SK-N-SH treated with all-trans-retinoic acid at 6 μM for 48 hours (cell line): ENCODE data around the gene THRB.

Experiments used
- ARNTL ChIP-seq: fragments of 450-650 bp; formaldehyde crosslinking; IDR thresholded peaks from 2 replicates; pipeline ENCODE4 v1.5.0; 2020; ENCODE audit warnings: low read depth, mild to moderate bottlenecking, moderate library complexity, borderline replicate concordance
- BACH2 ChIP-seq: fragments of 250-450 bp; sonication (Bioruptor Pico); IDR thresholded peaks from 2 replicates; pipeline ENCODE4 v1.9.0; 2021; ENCODE audit warnings: mild to moderate bottlenecking, borderline replicate concordance
- ESRRG ChIP-seq: fragments of 250-450 bp; sonication (Bioruptor Pico); IDR thresholded peaks from 2 replicates; pipeline ENCODE4 v1.6.1; 2021; ENCODE audit warnings: mild to moderate bottlenecking
- ISL1 ChIP-seq: fragments of 250-450 bp; sonication (Bioruptor Pico); IDR thresholded peaks from 2 replicates; pipeline ENCODE4 v2.1.2; 2022; ENCODE audit warnings: mild to moderate bottlenecking, moderate library complexity
- PPARA ChIP-seq: fragments of 250-450 bp; sonication (Bioruptor Pico); IDR thresholded peaks from 2 replicates; pipeline ENCODE4 v1.5.0; 2020; ENCODE audit warnings: mild to moderate bottlenecking, borderline replicate concordance
- SNAI2 ChIP-seq: fragments of 250-450 bp; sonication (Bioruptor Pico); IDR thresholded peaks from 2 replicates; pipeline ENCODE4 v1.5.0; 2020; ENCODE audit warnings: mild to moderate bottlenecking, moderate library complexity
- TF ChIP-seq, protein P1 (sequence below): fragments of 250-450 bp; sonication (Bioruptor Pico); IDR thresholded peaks from 2 replicates; pipeline ENCODE4 v1.8.0; 2020; ENCODE audit warnings: mild to moderate bottlenecking, moderate library complexity, borderline replicate concordance
- TF ChIP-seq, protein P2 (sequence below): fragments of 250-450 bp; sonication (Bioruptor Pico); IDR thresholded peaks from 2 replicates; pipeline ENCODE4 v1.5.0; 2020; ENCODE audit warnings: mild to moderate bottlenecking, moderate library complexity
- TF ChIP-seq, protein P3 (sequence below): fragments of 250-450 bp; sonication (Bioruptor Pico); IDR thresholded peaks from 2 replicates; pipeline ENCODE4 v1.5.1; 2020; ENCODE audit warnings: low read depth, mild to moderate bottlenecking, moderate library complexity

DNA sequence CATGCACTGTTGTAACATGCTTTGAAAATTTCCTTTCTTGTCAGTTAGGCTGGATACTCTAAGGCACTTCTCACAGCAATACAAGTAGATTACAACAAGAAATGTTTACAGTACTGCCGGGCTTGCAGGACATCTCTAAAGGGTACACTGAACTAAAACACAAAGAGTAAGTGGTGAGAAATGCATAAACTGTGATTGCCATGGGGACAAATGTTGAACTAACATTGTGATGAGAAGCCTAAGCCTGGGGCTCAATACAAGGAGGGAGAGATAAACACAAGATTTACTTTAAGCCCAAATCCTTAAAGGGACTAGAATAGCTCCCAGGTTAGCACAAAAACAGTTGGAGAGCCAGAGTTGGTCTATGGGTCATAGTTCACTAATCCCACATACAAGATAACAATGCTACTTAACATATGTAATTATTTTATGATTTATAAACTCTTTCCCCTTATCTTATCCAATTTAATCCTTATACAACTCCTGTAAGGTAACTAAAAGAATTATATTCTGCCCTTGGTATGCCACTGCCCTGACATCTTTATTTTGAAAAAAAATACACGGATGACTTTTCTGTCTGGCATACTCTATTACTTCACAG is 126.9 kb downstream of the THRB start:
- TF ChIP-seq, protein P1, sequence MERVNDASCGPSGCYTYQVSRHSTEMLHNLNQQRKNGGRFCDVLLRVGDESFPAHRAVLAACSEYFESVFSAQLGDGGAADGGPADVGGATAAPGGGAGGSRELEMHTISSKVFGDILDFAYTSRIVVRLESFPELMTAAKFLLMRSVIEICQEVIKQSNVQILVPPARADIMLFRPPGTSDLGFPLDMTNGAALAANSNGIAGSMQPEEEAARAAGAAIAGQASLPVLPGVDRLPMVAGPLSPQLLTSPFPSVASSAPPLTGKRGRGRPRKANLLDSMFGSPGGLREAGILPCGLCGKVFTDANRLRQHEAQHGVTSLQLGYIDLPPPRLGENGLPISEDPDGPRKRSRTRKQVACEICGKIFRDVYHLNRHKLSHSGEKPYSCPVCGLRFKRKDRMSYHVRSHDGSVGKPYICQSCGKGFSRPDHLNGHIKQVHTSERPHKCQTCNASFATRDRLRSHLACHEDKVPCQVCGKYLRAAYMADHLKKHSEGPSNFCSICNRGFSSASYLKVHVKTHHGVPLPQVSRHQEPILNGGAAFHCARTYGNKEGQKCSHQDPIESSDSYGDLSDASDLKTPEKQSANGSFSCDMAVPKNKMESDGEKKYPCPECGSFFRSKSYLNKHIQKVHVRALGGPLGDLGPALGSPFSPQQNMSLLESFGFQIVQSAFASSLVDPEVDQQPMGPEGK, result no peak
- TF ChIP-seq ESRRG (CRISPR knock-in tag) (no peak), ARNTL (no peak), ISL1 (CRISPR knock-in tag) (no peak), SNAI2 (CRISPR knock-in tag) (no peak), PPARA (CRISPR knock-in tag) (no peak), BACH2 (no peak)
- TF ChIP-seq, protein P2, sequence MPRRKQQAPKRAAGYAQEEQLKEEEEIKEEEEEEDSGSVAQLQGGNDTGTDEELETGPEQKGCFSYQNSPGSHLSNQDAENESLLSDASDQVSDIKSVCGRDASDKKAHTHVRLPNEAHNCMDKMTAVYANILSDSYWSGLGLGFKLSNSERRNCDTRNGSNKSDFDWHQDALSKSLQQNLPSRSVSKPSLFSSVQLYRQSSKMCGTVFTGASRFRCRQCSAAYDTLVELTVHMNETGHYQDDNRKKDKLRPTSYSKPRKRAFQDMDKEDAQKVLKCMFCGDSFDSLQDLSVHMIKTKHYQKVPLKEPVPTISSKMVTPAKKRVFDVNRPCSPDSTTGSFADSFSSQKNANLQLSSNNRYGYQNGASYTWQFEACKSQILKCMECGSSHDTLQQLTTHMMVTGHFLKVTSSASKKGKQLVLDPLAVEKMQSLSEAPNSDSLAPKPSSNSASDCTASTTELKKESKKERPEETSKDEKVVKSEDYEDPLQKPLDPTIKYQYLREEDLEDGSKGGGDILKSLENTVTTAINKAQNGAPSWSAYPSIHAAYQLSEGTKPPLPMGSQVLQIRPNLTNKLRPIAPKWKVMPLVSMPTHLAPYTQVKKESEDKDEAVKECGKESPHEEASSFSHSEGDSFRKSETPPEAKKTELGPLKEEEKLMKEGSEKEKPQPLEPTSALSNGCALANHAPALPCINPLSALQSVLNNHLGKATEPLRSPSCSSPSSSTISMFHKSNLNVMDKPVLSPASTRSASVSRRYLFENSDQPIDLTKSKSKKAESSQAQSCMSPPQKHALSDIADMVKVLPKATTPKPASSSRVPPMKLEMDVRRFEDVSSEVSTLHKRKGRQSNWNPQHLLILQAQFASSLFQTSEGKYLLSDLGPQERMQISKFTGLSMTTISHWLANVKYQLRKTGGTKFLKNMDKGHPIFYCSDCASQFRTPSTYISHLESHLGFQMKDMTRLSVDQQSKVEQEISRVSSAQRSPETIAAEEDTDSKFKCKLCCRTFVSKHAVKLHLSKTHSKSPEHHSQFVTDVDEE (CRISPR knock-in tag), result no peak
- TF ChIP-seq, protein P3, sequence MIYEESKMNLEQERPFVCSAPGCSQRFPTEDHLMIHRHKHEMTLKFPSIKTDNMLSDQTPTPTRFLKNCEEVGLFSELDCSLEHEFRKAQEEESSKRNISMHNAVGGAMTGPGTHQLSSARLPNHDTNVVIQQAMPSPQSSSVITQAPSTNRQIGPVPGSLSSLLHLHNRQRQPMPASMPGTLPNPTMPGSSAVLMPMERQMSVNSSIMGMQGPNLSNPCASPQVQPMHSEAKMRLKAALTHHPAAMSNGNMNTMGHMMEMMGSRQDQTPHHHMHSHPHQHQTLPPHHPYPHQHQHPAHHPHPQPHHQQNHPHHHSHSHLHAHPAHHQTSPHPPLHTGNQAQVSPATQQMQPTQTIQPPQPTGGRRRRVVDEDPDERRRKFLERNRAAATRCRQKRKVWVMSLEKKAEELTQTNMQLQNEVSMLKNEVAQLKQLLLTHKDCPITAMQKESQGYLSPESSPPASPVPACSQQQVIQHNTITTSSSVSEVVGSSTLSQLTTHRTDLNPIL (CRISPR knock-in tag), result no peak
